IPS DF 4.7 (cell line): ENCODE results near the gene SLX4IP.
"Not testable (repeated sequence)": the region's sequence is repeated elsewhere in the genome, so short reads cannot be mapped to it uniquely, and the experiment has no call there.

Experiments
- DNase-seq: peaks from one replicate; pipeline ENCODE4 v3.0.0-alpha.2; 2013; ENCODE audit warnings: low spot score; ENCODE audit errors: extremely low read depth

Gene SLX4IP

GRCh38 chr20:10571313-10571815 is 136.3 kb downstream of the SLX4IP start:
- no peak for DNase-seq

GRCh38 chr20:10572853-10573252 is 137.7 kb downstream of the SLX4IP start:
- DNase-seq: no peak

- DNase-seq: no peak
Observed at GRCh38 chr20:10573273-10573950, 138.3 kb downstream of the SLX4IP start.

- DNase-seq: no peak
Observed at GRCh38 chr20:10573951-10574339, 138.8 kb downstream of the SLX4IP start.

GRCh38 chr20:10576411-10577090 is 141.4 kb downstream of the SLX4IP start:
- DNase-seq: no peak

- no peak for DNase-seq
Observed at GRCh38 chr20:10577648-10578047, 142.5 kb downstream of the SLX4IP start.

- DNase-seq: no peak
Observed at GRCh38 chr20:10578607-10579006, 143.5 kb downstream of the SLX4IP start.

GRCh38 chr20:10579942-10580341 is 144.8 kb downstream of the SLX4IP start:
- no peak for DNase-seq

GRCh38 chr20:10580700-10581099 is 145.6 kb downstream of the SLX4IP start:
- DNase-seq: no peak

GRCh38 chr20:10581823-10582222 is 146.7 kb downstream of the SLX4IP start:
- no peak for DNase-seq

GRCh38 chr20:10584371-10584770 is 149.3 kb downstream of the SLX4IP start:
- DNase-seq: no peak

- DNase-seq: no peak
Observed at GRCh38 chr20:10585308-10585707, 150.2 kb downstream of the SLX4IP start.

- no peak for DNase-seq
Observed at GRCh38 chr20:10586296-10586695, 151.2 kb downstream of the SLX4IP start.

- not testable (repeated sequence) for DNase-seq
Observed at GRCh38 chr20:10590446-10590845, 155.3 kb downstream of the SLX4IP start.

GRCh38 chr20:10590950-10591671 is 156.0 kb downstream of the SLX4IP start:
- no peak for DNase-seq

- no peak for DNase-seq
Observed at GRCh38 chr20:10591946-10592521, 156.9 kb downstream of the SLX4IP start.

- DNase-seq: no peak
Observed at GRCh38 chr20:10594296-10594868, 159.3 kb downstream of the SLX4IP start.

- no peak for DNase-seq
Observed at GRCh38 chr20:10595266-10595665, 160.2 kb downstream of the SLX4IP start.

- no peak for DNase-seq
Observed at GRCh38 chr20:10595985-10596384, 160.9 kb downstream of the SLX4IP start.

- DNase-seq: no peak
Observed at GRCh38 chr20:10596710-10597121, 161.6 kb downstream of the SLX4IP start.

GRCh38 chr20:10597637-10598036 is 162.5 kb downstream of the SLX4IP start:
- no peak for DNase-seq
